ENCODE results near the gene CDKL1. TPM values are rescaled to one million over a fixed set of nuclear protein-coding genes. Genes with fewer than 3 reads are reported as not detected.

Gene CDKL1
- total RNA-seq, 1 donor = 10.5 TPM

- no peaks in the 10 kb centered on the region for H3K36me3 ChIP-seq (ENCODE audit: insufficient read depth, low read length)
- H3K4me1 ChIP-seq (ENCODE audit: insufficient read depth, low read length) = peaks cover 48% of the 10 kb centered on the region
- H3K27ac ChIP-seq (ENCODE audit: low read depth, low read length) = peak overlapping the region; percentile 21
- H3K79me2 ChIP-seq (ENCODE audit: insufficient read depth, low read length) = no peaks in the 10 kb centered on the region
- H3K4me2 ChIP-seq (ENCODE audit: insufficient read depth, low read length) = no peak overlapping the region
- no peaks in the 10 kb centered on the region for H4K20me1 ChIP-seq (ENCODE audit: insufficient read depth, low read length)
- no peak overlapping the region for H2AFZ ChIP-seq (ENCODE audit: low read length)
- DNase-seq (ENCODE audit: insufficient read length, low spot score, missing footprints) = no peak
- TF ChIP-seq CTCF (IDR thresholded peaks at IDR 0.05; ENCODE audit: extremely low read depth, low read depth, low read length) = no peak
- H3K27me3 ChIP-seq (ENCODE audit: insufficient read depth, low read length) = no peaks in the 10 kb centered on the region
- no peak overlapping the region for H3K4me3 ChIP-seq (ENCODE audit: insufficient read depth, low read length)
- no peaks in the 10 kb centered on the region for H3K9me3 ChIP-seq (ENCODE audit: low read depth, low read length)
These were observed 51.7 kb downstream of the CDKL1 start for GRCh38 chr14:50344876-50345563.

- Histone ChIP-seq H2AFZ (ENCODE audit: low read length) (no peak overlapping the region), H3K4me3 (ENCODE audit: insufficient read depth, low read length) (no peak overlapping the region), H3K27me3 (ENCODE audit: insufficient read depth, low read length) (no peaks in the 10 kb centered on the region), H3K79me2 (ENCODE audit: insufficient read depth, low read length) (no peaks in the 10 kb centered on the region), H3K4me1 (ENCODE audit: insufficient read depth, low read length) (peaks cover 48% of the 10 kb centered on the region), H3K27ac (ENCODE audit: low read depth, low read length) (peak overlapping the region; percentile 21), H3K4me2 (ENCODE audit: insufficient read depth, low read length) (no peak overlapping the region), H3K9me3 (ENCODE audit: low read depth, low read length) (no peaks in the 10 kb centered on the region), H4K20me1 (ENCODE audit: insufficient read depth, low read length) (no peaks in the 10 kb centered on the region), H3K36me3 (ENCODE audit: insufficient read depth, low read length) (no peaks in the 10 kb centered on the region)
- TF ChIP-seq CTCF (IDR thresholded peaks at IDR 0.05; ENCODE audit: extremely low read depth, low read depth, low read length) = no peak
- DNase-seq (ENCODE audit: insufficient read length, low spot score, missing footprints) = no peak
These were observed 52.4 kb downstream of the CDKL1 start for GRCh38 chr14:50344116-50344775.

- peak overlapping the region; percentile 44 for H3K27ac ChIP-seq (ENCODE audit: low read depth, low read length)
- TF ChIP-seq CTCF (IDR thresholded peaks at IDR 0.05; ENCODE audit: extremely low read depth, low read depth, low read length) = no peak
- peaks cover 48% of the 10 kb centered on the region for H3K4me1 ChIP-seq (ENCODE audit: insufficient read depth, low read length)
- H3K9me3 ChIP-seq (ENCODE audit: low read depth, low read length) = no peaks in the 10 kb centered on the region
- no peaks in the 10 kb centered on the region for H4K20me1 ChIP-seq (ENCODE audit: insufficient read depth, low read length)
- H3K27me3 ChIP-seq (ENCODE audit: insufficient read depth, low read length) = no peaks in the 10 kb centered on the region
- H3K4me2 ChIP-seq (ENCODE audit: insufficient read depth, low read length) = no peak overlapping the region
- no peaks in the 10 kb centered on the region for H3K79me2 ChIP-seq (ENCODE audit: insufficient read depth, low read length)
- H2AFZ ChIP-seq (ENCODE audit: low read length) = no peak overlapping the region
- H3K36me3 ChIP-seq (ENCODE audit: insufficient read depth, low read length) = no peaks in the 10 kb centered on the region
- no peak for DNase-seq (ENCODE audit: insufficient read length, low spot score, missing footprints)
- H3K4me3 ChIP-seq (ENCODE audit: insufficient read depth, low read length) = no peak overlapping the region
These were observed 53.2 kb downstream of the CDKL1 start for GRCh38 chr14:50343434-50343833.

Data from osteoblast (primary cell).